GM20000 (cell line): Measurements from ENCODE around the gene KRT15.

Experiments
- DNase-seq: peaks from one replicate; pipeline ENCODE4 v3.0.0; 2012; ENCODE audit warnings: low spot score
- TF ChIP-seq, protein P1 (sequence below): IDR thresholded peaks from 2 replicates; pipeline ENCODE4 v1.5.1; 2012; ENCODE audit warnings: mild to moderate bottlenecking, control low read depth; ENCODE audit errors: extremely low read depth, missing control alignments

KRT15 gene

GRCh38 chr17:41484920-41485904 lies 33.5 kb downstream of the KRT15 start:
- TF ChIP-seq, protein P1, sequence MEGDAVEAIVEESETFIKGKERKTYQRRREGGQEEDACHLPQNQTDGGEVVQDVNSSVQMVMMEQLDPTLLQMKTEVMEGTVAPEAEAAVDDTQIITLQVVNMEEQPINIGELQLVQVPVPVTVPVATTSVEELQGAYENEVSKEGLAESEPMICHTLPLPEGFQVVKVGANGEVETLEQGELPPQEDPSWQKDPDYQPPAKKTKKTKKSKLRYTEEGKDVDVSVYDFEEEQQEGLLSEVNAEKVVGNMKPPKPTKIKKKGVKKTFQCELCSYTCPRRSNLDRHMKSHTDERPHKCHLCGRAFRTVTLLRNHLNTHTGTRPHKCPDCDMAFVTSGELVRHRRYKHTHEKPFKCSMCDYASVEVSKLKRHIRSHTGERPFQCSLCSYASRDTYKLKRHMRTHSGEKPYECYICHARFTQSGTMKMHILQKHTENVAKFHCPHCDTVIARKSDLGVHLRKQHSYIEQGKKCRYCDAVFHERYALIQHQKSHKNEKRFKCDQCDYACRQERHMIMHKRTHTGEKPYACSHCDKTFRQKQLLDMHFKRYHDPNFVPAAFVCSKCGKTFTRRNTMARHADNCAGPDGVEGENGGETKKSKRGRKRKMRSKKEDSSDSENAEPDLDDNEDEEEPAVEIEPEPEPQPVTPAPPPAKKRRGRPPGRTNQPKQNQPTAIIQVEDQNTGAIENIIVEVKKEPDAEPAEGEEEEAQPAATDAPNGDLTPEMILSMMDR: no peak
- DNase-seq: no peak

DNA sequence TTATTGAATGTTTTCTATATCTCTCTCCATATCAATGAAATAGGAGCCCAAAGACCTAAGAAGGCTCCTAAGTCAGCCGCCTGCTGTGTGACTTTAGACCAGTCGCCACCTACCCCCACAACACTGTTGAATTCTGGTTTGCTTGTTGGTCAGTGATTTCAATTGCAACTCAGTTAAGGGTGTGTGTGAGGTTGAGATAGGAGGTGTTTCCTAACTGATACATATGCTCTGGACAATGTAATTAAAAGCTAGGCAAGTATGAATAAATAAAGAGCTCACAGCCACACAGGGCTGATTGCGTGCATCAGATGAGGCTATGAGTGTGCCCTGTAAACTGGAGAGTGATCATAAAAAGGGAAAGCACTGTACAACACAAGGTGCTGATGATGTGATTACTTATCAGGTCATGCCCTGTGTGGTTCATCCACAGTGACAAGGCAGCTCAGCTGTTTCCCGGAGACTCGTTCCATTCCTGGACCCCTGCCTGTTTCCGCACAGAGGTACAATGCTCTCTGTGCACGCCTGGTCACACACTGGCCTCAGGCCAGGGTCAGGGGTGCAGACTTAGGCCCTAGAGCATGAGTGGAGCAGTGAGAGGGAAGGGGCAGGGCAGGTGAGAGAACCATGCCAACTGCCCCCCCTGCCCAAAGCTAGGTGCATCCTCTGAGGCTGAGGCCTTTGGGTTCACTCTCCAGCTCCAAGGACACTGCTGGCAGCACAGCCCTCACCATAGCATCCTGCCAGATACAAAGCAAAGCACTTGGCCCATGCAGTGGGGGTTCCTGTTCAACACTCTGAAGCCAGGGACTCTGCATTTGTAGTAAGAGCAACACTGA lies 34.5 kb downstream of the KRT15 start:
- TF ChIP-seq, protein P1: no peak
- no peak for DNase-seq

- TF ChIP-seq, protein P1: no peak
- DNase-seq: no peak
Measured at GRCh38 chr17:41483531-41483930, 35.2 kb downstream of the KRT15 start.

- TF ChIP-seq, protein P1: no peak
- no peak for DNase-seq
Measured at GRCh38 chr17:41481036-41481435, 37.7 kb downstream of the KRT15 start, which contains the start of gene KRT35. TSS of gene KRT35 (minus strand) at chr17:41481151. CDS start at chr17:41481097, 54 bp downstream.

DNA sequence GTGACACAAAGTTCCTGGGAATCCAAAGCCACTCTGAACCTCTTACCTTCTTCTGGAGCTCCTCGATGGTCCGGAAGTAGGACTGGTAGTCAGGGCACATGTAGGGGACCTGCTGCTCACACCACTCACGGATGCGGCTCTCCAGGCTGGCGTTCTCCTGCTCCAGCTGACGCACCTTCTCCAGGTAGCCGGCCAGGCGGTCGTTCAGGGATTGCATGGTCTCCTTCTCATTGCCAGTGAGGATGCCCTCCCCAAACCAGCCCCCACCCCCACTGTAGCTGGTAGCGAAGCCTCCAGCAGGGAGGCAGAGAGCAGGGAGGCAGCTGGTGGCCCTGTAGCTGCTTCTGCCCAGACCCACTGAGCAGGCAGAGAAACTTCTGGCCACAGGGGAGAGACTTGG lies 38.1 kb downstream of the KRT15 start:
- TF ChIP-seq, protein P1: no peak
- no peak for DNase-seq

DNA sequence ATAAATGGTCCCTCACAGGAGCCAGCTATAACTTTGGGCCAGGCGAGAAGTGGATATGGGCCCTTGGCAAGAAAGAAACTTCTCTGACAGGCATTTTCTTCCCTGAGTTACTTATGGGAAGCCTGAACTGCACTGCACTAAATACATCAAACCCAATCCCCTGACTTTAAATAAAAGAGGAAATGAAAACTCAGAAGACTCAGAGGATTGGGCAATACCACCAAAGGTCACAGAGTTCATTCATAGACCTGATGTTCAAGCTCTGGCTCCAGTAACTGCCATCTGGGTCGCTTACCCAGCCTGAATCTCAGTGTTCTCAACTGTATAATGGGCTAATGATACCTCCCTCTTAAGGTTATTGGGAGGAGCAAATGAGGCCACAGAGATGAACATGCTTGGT lies 38.6 kb downstream of the KRT15 start:
- TF ChIP-seq, protein P1: no peak
- DNase-seq: no peak

DNA sequence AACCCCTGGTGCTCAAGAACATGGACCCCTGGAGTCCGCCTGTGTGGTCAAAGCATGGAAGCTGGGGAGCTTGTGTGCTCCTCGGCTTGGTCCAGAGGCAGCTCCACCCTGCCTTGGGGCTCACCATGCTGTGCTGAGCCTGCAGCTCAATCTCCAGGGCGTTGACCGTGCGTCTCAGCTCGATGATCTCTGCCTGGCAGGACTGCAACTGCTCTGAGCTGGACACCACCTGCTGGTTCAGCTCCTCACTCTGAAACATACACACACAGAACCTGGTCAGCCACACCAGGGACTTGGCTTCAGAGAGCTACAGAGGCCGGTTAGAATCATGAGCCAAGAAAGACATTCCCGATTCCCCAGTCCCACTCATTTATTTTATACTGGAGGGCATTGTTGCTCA lies 40.5 kb downstream of the KRT15 start:
- no peak for DNase-seq
- TF ChIP-seq, protein P1: no peak
